GM12865 (cell line): ENCODE results near the gene GSC2.
A peak's percentile ranks its signal among the peaks of the same experiment; 100 is the strongest.

ENCODE experiments used
- DNase-seq: peaks from one replicate; pipeline ENCODE4 v3.0.0; 2010; ENCODE audit warnings: low read depth
- H3K4me3 ChIP-seq: 2 replicates; pipeline ENCODE4 v1.5.1; 2011; ENCODE audit warnings: mild to moderate bottlenecking, low read depth, low read length, control low read depth
- CTCF ChIP-seq: IDR thresholded peaks from 2 replicates; pipeline ENCODE4 v1.5.1; 2011; ENCODE audit warnings: low read length, control low read depth, low read depth, inconsistent platforms; ENCODE audit not compliant: insufficient read depth; ENCODE audit errors: missing control alignments

GSC2 gene

GRCh38 chr22:19125474-19126308 is 24.4 kb downstream of the GSC2 start:
- TF ChIP-seq CTCF, result no peak
- DNase-seq, result no peak
- H3K4me3 ChIP-seq, result no peak overlapping the region

GRCh38 chr22:19125011-19125410 is 25.1 kb downstream of the GSC2 start:
- no peak for TF ChIP-seq CTCF
- no peak overlapping the region for H3K4me3 ChIP-seq
- no peak for DNase-seq

GRCh38 chr22:19124377-19124776 is 25.7 kb downstream of the GSC2 start:
- no peak overlapping the region for H3K4me3 ChIP-seq
- no peak for DNase-seq
- no peak for TF ChIP-seq CTCF

- DNase-seq, result no peak
Measured at GRCh38 chr22:19123936-19124335, 26.2 kb downstream of the GSC2 start.

GRCh38 chr22:19122752-19123492 is 27.2 kb downstream of the GSC2 start:
- DNase-seq, result no peak
- TF ChIP-seq CTCF, result no peak
- H3K4me3 ChIP-seq, result peak overlapping the region; percentile 36

More at GRCh38 chr22:19123936-19124335, 26.2 kb downstream of the GSC2 start:
- no peak for TF ChIP-seq CTCF
- no peak overlapping the region for H3K4me3 ChIP-seq

GRCh38 chr22:19122143-19122751 is 27.8 kb downstream of the GSC2 start, which contains the start of gene DGCR2:
TSS of gene DGCR2 (minus strand) at chr22:19122412. CDS start at chr22:19122206, 206 bp downstream.
- DNase-seq, result peak; percentile 98
- peak within 1 kb of the TSS; percentile 84 for H3K4me3 ChIP-seq
- no peak for TF ChIP-seq CTCF
